Stimulated activated CD4-positive, alpha-beta T cell treated with anti-CD3 and anti-CD28 coated beads, TNF-alpha, amount 100 ng/mL, for 24 hours (primary cell): ENCODE measurements around the gene NDUFV2.
A peak's percentile ranks its signal among the peaks of the same experiment; 100 is the strongest.
"Not testable (repeated sequence)": the region's sequence is repeated elsewhere in the genome, so short reads cannot be mapped to it uniquely, and the experiment has no call there.

Experiments used
- DNase-seq, 3 experiments: peaks; one replicate each; pipeline ENCODE4 v3.0.0-alpha.2; 2020; ENCODE audit warnings: low read depth in 3 of 3

Gene NDUFV2

DNA sequence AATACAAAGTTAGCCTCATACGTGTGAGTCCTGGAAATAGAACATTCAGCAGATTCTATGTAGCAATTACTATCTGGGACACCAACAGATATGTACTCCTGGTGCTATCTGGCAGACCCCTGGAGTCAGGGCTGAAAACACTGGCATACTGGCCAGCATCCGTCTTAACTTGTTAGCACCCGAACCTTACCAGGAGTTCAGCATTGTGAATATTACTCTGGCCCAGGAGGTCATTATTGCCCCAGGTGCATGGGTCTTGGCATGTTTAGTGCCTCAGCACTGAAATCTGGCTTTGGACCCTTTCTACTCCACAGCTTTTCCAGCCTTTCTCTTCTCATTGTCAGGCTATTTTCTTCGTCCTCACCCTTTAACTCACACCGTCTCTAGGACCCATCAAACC lies 11.9 kb upstream of the NDUFV2 start:
- no peak for DNase-seq

DNA sequence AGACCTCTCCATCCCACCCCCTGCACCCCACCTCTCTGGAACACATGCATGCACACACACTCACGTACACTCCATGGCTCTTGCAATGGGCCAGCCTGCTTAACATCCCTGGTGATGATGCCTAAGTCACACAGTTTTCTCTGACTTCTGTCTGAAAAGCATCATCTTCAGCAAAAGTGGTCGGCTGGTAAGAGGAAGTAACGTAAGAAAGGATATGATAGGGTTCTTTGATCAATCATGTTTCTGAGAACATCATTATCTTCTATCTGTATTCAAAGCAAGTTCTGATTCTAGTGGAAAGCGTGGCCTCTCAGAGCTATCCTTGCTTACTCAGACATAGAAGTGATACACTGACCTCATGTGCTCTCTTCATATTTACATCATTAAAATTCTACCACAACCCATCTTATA lies 11.4 kb upstream of the NDUFV2 start:
- no peak for DNase-seq

DNA sequence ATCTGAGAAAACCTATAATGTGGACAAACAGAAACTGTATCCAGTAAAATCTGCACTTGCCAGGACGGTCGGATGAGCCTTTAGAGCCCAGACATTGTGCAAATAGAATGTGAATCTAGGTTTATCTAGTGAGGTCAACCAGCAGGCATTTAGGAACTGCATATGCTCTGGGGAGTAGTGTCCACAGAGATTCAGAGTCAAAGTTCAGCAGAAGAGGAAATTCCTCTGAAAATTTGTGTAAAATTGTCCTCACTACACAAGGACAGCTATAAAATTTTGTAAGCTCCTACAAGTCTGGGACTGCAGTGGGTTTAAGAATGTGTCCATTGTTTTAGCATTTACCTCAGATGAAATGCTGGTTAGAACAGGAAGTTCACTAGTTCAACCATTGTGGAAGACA lies 9.8 kb upstream of the NDUFV2 start:
- no peak for DNase-seq

DNA sequence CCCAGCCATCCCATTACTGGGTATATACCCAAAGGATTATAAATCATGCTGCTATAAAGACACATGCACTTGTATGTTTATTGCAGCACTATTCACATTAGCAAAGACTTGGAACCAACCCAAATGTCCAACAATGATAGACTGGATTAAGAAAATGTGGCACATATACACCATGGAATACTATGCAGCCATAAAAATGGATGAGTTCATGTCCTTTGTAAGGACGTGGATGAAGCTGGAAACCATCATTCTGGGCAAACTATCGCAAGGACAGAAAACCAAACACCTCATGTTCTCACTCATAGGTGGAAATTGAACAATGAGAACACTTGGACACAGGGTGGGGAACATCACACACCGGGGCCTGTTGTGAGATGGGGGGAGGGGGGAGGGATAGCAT lies 9.4 kb upstream of the NDUFV2 start:
- DNase-seq: not testable (repeated sequence)

DNA sequence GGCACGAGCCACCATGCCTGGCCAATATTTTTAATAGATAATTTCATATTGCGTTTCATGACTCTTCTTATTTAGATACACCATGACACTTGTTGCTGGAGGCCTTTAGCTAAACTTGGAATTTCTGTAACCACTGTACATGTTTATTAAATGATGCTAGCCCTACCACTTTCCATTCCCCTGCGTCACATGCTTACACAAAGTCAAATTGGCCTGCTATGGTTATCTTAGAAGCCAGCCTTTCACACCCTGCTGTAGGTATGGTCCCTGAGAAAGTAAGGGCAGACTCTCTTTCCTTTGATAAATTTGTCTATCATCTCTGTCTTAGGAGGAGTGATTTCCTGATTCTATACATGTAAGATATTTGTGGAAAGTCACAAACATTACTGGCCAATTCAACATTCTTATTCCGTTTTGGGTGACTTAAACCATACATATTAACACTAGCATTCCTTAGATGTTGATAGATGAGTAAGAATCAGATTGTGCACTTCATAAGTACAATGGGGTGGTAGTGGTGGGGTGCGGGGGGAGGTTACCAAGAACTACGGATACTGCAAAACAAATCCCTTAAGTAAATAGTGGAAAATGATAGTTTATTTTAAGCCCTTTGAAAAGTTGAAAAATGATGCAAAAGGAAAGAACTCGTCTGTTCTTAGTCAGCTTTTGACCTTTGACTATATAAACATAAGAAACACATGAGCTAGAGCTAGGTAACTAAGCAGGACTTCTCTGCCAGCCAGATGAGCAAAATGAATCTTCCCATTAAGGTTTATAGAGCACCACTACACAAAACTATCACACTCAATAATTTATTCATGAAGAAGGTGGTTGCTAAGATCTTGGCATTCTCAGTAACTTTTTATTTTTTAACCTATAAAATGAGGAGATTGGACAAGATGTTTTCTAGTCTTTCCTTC lies 7.9 kb upstream of the NDUFV2 start:
- DNase-seq: peak in 1 of 3 experiments; percentile 61

DNA sequence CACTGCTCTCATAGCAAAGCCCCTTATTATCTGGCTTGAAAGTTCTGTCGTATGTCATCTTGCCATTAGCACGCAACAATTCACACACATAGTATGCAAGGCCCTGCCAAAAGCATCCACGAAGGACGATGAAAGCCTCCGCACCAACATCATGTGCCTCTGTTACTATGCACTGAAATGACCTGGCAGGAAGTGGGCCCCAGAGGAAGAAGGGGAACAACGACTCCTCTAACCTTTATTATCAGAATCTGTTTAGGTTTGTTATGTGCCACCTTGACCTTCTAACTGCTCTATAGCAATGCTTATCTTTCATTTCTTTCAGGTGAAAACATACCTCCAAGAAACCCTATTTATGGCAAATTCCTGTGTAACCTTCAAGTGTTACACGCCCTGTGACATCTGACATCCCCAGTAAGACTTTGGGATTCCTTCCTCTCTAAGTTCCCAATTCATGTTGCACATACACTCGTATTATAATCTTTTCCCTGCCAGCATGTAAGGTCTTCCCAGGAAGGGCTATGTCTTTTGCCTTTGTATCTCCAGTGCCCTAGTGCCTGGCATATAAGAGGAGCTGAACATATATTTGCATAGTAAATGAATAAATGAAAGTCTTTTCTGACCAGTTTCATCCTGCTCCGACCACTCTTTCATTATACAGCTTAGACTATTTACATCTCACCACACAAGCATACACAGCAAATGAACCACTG lies 7.0 kb upstream of the NDUFV2 start:
- peak in 1 of 3 experiments; percentile 41 for DNase-seq

DNA sequence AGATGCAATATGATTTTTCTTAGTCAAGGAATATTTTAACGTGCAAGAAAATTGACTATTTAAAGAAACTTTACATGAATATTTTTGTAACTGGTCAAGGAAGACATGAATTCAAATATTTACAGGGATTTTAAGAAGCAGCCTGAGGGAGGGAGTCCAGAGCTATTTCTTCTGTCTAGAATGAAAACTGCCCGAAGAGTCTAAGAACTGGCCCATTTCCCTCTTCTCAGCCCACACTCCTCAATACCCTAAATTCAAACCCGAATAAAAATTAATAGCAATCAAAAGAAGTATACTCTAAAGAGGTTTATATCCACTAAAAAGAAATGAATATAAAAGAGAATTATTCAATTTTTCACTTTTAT lies 6.5 kb upstream of the NDUFV2 start:
- DNase-seq: no peak

DNA sequence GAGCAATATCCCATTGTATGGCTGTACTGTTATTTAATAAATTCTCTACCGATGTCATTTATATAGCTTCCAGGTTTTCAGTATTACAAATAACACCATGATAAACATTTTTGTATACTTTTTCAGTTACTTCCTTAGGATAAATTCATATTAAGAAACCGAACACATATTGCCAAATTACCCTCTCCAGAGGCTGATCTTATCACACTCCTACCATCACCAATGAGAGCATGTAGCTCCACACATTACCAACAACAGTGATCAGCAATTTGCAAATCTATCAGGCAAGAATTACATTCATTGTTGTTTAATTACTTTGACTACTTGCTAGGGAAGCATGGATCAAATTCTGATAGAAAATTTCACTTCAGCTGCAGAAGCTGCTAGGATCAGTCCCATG lies 5.8 kb upstream of the NDUFV2 start:
- no peak for DNase-seq

DNA sequence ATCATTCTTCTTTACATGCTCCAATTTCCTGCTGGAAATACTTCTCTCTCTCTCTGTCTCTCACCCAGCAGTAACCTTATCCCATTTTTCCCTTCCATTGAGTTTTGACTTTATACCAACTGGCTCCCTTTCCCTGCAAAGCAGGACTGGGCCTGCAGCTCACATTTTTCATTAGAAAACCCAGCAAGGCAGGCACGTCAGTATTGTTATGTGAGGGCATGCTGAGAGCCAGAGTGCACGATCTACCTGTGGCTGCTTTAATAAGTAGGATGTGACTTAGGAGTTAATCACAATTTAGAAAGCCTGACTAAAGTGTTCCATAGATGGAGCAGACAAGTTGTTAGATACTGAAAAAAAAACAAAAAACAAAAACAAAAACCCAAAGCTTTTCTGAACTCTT lies 5.2 kb upstream of the NDUFV2 start:
- no peak for DNase-seq

DNA sequence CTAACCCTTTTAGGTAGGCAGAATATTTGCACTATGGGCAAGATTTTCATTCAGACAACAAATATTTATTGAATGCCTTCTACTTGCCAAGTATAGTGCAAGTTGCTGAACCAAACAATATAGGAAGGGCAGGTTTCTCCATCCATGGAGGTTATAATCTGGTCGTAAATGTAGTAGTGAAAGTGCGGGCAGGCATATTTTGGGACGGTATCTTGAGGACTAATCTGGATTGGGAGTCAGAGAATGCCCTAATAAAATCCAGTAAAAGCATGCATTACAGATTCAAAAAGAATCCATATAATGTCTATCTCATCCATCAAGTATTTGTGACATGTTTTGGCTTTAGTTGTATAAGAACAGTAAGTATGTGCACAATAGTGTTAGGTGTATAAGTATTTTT lies 1.7 kb upstream of the NDUFV2 start:
- DNase-seq: no peak

DNA sequence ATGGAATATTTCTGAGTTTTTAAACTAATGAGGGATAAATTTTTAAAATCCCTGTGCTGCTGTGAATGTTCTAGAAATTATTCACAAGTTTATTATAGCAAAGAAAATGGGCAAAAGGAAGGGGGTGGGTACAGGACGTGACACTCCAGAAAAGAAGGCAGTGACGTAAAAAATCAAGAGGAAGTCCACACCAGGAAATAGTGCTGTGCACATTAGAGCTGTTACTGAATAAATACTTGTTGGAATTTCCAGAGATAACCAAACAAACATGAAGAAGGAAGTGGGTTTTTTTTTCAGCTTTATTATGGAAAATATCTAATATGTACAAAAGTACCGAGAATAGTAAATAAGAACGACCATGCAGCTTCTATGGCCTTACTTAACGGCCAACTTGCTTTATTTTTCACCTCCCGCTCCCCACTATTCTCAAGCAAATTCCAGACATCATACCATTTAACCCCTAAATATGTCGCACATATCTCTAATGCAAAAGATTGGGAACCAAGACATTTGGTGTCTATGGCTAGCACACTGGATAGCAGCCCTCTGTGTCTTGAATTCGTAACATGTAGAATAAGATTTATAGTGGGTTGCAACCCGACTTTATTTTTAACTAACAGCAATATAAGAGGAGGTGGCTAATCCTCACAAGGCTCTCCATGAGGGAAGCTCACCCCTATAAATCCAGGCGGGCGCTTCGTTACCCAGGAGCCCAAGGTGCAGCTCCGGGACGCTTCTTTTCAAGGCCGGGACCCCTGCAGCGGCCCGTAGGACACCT lies 580 bp upstream of the NDUFV2 start:
- DNase-seq: no peak

DNA sequence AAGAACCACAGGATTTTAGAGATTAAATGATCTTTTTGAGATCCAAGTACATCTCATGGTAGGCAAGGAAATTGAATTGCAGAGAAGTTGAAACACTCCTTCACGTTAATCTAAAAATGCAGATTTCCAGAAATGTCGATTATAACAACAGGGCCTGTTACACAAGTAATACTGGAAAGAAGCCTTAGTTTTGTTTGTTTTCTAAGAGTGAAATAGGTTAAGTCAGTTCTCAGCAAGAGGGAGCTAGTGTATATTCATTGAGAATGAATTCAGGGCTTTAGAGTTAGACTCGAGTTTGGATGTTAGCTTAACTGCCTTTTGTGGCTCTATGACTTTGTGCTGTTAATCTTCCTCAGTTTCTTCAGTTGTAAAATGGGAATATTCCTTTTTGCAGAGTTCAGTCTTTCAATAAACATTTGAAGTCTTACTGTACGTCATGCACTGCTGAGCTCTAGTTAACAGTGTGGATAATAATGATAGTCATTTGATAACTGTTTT lies 926 bp downstream of the NDUFV2 start:
- no peak for DNase-seq

DNA sequence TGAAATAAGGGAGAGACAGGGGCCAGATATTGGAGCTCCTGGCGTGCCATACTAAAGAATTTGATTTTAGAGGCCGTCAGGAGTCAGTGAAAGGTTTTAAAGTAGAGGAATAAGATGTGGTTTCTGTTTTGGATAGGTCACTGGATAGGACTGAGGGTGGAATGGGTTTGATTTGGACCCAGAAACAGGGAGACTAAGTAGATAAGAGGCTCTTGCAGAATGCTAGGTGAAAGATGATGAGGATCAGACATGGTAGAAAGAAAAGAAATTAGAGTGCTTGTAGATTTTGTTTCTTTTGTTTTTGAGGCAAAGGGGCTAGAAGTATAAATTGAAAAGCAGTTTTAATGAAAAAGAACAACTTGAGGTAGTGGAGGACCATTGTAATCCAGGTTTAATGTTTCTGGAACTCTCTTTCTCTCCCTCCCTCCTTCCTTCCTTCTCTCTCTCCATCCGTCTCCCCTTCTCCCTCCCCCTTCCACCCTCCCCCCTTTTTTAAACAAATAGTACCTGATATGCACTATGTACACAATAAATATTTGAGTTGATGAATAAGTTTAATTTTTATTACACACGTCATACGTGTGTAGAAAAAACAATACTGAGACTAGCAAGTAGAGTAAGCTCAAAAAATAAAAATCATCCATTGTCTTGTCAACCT lies 1.9 kb downstream of the NDUFV2 start:
- DNase-seq: no peak

DNA sequence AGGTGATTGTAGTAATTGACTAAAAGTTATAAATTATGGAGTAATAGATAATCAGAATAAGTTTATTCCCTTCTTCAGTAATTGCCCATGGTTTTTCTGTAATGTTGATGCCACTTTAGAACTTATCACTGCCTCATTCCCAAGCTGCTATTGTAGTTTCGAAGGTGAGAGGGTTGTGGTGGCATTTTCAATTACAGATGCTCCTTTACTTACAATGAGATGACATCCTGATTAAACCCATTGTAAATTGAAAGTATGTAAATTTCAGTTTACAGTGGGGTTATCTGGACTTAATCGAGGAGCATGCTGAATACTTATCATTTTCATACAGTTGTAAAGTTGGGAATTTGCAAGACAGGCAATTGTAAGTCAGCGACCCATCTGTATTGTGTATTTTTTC lies 2.9 kb downstream of the NDUFV2 start:
- DNase-seq: no peak

DNA sequence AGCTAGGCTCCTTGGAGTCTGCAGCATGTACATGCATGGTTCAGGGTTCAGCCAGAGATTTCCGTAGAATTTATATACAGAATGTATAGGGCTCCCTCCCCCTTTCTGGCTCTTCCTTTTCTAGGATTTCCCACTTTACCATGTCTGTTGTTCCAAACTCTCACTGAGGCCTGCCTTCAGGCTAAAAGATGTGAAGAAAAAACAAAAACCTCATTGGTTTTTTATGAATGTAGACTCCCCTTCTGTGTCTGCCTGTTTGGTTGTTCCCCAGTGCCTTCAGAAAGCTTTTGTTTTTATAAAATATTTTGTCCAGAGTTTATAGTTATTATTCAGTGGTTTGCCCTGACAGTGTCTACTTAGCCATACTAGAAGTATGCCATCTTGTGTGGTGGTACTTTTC lies 3.6 kb downstream of the NDUFV2 start:
- no peak for DNase-seq

DNA sequence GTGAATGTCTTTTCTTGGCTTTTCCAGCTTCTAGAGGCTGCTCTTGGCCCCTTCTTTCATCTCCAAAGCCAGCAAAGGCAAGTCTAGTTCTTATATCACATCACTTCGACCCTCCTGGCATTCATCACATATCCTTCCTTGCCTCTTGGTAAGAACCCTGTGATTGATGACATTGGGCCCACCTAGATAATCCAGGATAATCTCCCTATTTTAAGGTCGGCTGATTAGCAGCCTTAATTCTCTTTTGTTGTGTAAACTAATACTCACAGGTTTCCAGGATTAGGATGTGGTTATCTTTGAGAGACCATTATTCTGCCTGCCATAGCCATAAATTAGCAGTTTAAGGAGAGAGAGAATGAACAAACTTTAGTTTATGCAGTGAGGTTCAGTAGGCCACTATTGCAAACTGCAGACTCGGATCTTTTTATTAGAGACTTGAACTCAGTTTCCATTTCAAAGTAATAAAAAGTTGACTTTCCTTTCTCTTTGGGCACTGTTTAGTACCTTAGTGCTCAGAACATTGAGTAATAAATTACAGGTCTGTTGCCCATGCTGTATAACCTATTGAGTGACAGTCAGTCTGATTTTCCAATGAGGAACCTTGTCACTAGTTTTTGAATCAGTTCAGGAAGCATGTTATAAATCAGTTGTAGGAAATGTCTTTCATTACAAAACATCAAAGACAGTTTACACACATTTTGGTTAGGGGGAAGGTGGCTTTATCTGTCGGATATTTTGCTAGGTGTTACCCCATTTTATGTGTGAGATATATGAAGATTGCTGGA lies 4.5 kb downstream of the NDUFV2 start:
- no peak for DNase-seq

DNA sequence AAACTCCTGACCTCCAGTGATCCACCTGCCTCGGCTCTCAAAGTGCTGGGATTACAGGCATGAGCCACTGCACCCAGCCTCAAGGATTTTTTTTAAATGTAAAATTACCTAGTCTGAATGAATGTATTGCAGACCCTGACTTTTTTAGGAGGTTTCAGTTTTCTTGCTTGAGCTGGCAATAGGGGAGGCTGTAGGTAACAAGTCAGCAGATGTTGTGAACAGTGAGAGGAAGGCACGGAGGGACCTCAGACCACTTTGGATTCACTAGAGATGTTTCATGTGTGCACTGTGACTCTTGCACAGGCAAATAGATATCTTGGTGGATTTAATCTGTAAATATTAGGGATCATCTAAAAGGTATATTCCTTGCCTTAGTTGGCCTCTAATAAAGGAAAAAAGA lies 6.4 kb downstream of the NDUFV2 start:
- no peak for DNase-seq

DNA sequence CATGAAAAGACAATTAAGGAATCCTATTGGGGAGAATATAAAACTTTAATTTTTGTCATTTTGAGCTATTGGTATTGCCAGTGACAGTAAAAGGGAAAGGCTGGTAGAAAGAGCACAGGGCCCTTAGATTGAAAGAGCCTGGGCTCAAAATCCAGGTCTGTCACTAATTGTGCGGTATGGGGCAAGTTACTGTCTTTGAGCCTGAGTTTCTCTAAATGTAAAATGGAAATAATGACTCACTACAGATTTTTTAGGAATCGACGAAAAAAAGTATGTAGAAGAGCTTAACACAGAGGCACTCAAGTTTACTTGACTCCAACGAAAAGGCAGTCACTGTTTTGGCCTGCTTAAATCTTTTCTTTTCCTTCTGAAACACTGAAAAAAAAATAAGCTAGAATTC lies 7.0 kb downstream of the NDUFV2 start:
- DNase-seq: no peak

DNA sequence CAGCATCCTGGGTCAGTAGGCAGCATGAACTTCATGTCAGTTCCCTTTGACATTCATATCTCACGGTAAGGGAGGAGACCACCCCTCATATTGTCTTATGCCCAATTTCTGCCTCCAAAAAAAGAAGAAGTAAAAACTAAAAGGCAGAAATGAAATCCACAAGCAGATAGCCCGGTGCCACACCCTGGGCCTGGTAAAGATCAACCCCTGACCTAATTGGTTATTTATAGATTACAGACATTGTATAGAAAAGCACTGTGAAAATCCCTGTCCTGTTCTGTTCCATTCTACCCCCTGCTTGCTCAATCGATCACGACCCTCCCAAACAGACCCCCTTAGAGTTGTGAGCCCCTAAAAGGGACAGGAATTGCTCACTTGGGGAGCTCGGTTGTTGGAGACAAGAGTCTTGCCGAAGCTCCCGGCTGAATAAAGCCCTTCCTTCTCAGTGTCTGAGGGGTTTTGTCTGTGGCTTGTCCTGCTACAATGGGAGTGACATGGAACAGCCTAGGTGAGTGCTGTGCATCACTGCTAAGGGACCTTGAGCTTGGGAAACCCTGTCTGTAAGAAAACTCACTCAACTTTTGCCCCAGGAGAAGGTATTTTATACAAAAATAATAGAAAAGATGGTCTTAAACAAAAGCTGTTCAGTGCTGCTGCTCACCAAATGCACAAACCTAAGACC lies 11.1 kb downstream of the NDUFV2 start:
- DNase-seq: no peak

DNA sequence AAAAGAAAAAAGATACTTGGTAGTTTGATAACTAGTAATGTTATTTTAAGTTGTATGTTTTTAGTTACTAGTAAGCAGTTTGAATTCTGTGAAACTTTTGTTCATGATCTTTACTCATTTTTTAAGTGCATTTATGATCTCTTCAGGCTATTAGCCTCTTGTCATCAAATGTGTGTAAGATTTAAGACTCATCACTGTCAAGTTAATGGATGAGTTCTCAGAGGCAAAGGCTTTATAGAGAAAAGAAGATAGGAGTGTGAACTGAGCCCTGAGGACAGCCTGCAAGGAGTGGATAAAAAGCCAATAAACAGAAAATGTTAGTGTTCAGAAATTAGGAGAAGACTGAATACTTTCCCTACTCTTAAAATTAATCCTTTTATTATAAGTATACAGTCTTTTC lies 13.5 kb downstream of the NDUFV2 start:
- DNase-seq: no peak
